HG02943 (cell line): ENCODE measurements around the gene GUCY2C.

Source experiments
- ATAC-seq: cut with Tn5 transposase; IDR thresholded peaks from one replicate; pipeline ENCODE4 v1.9.1; 2021; ENCODE audit warnings: mild to moderate bottlenecking, low read depth, moderate library complexity; ENCODE audit not compliant: unreplicated experiment

The GUCY2C gene

DNA sequence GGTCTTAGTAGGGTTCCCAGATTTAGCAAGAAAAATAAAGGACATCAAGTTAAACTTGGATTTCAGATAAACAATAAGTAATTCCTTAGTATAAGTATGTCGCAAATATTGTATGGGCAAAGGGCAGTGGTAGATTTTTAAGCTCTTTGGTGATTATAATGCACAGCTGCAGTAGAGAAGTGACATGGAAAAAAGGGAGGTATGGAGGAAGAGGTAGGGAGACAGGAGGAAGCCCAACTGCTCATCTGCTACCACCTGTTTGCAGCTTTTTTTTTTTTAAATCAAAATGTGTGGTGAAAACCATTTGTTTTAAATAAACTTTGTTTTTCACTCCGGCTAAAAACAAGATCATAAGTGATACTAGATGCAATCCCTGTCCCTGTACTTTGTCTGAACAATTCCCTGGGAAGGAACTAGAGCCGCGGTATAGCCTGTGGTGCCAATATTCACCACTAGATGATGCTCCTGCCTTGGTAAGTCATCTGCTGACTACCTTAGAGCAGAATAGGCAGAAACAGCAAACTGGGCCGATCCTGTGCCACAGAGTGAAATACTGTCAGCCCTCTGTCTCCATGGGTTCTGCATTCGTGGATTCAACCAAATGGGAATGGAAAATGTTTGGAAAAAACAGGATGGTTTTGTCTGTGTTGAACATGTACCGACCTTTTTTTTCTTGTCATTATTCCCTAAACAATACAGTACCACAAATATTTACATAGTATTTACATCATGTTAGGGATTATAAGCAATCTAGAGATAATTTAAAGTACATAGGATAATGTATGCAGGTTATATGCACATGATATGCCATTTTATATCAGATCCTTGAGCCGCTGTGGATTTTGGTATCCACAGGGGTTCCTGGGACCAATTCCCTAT, 66.3 kb downstream of the GUCY2C start:
- peak; percentile 83 for ATAC-seq

DNA sequence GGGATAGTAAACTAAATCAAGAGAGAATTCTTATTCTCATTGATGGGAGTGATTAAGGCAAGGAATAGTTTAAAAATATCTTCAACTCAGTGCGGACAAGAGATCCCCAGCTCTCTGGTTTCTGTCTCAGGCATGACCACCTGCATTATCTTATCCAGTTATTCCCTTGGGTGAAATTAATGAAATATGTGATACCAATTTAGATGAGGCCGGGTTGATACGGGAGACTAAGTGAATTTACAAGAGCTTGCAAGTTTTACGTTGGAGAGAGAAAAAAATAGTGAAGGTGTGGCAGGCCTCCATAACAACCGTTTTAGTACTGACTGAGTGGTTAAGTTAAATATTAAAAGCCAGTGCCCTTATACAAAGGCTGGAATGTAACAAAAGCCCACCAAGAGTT, 67.6 kb downstream of the GUCY2C start:
- no peak for ATAC-seq

DNA sequence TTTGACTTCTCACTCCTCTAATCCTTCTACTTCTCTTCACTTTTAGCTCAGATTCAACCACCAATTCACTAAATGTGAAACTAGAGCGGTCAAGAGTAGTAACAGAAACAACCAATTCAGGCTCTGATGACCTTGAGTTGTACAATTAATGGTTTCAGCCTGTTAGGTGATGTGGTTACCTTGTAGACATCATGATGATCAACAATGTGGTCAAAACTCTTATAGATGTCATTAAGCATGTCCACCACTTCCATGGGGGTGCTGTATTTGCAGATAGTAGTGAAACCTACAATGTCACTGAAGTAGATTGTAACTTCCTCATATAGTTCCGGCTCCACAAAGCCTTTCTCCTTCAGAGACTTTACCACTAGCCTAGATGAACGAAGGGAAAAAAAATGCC, 74.6 kb downstream of the GUCY2C start:
- no peak for ATAC-seq

DNA sequence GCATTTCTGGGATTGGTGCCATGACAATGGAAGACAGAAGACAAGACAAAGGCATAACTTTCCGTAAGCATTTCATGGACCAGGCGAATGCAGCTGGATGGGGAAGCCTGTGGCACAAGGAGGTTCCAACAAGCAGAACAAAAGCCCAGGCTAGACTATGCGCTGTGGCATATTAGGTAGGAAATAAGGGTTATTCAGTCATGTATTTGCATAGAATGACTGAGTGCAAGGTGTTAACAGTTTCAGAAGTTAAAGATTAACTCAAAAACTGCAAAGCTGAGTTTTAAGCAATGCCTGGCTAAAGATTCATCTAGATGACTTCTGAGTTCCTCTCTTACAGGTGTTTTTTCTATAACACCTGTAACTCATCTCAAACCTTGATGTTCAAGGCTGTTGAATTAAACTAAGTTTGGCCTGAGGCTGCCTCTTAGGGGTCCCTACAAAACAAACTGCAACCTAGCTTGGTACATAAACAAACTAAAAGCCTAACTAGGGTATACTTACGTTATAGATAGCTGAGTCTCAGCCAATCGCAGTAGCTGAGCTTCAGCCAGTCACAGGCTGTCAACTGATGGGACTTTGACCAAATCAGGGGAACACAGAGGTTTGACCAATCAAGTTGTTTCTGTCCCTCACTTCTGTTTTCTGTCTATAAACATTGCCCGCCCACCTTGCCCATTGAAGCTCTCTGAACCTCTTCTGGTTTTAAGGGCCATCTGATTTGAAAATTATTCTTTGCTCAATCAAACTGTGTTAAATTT, 76.5 kb downstream of the GUCY2C start:
- peak; percentile 70 for ATAC-seq

DNA sequence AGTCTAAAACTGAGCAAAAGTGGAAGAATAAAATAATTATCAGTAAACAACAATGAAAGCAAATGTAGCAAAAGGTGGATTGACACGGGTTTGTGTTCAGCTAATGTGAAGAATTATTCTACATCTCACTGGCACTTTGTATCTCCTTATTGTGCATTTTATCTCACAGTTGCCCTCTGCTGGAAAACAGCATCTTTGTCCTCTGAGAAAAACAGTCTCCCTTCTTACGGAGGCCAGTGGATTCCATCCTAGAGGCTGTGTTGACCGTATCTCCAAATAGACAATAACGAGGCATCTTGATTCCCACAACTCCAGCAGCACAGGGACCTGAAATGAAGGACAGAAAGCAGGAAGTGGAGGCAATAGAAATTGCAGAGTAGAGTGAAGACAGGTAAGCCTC, 77.4 kb downstream of the GUCY2C start:
- no peak for ATAC-seq

DNA sequence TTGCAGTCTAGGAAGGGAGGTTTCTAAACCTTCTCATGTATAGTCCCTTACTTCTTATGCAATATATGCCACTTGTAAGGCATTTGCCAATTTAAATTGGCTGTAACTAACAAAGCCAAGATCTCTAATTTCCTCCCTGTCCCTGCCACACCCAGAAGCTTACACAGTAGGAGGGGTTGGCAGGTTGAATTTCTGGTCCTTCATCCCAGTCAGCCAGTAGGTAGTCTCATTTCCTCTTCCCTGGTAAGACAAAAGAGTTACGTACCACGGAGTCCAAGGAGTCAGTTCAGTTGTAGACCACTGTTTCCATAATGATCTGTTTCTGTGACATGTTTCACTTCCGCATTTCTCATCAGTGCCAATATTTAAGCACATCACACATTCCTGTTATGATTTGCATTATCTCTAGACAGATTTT, 81.7 kb downstream of the GUCY2C start:
- ATAC-seq, result peak; percentile 37

DNA sequence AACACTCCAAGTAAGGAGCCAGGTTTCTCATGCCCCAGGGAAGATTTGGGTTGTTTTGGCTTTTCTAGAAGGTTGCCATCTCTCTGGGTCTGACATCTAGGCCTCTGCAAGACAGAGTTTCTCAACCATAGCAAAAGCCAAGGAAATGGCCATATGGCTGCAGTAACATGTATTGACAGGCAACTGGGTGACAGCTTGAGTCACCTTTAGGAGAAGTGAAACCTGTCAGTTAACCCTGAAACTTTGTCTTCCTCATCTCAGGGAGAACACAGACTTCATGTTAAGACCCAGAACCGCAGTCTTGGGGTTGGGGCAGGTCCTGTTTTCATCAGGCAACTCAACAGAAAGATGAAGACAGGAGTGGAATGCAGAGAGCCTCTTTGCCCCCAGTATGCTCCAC, 82.7 kb downstream of the GUCY2C start:
- peak; percentile 97 for ATAC-seq

DNA sequence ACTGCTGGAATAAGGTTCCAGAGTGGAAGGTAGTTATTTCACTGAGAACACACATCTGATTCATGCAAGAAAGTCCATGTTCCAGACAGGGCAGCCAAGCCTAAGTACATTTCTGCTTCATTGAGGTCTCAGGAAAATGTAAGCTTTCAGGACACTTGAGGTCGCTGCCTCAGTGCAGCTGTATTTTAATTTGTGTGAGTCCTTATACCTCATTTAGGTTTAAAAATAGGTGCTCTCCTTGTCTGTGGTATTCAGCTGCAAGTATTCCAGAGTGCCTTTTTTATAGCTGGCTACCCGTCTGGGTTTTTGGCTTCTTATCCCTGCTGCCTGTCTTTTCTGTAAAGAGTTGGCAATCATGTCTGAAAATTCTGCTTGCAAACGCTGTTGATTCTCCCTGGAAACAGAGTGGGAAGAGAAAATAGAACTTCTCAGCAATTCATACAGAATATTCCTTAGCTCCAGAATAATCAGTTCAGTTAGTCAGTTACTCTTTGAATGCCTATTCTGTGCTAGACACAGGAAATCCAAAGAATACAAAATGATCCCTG, 83.4 kb downstream of the GUCY2C start:
- no peak for ATAC-seq

DNA sequence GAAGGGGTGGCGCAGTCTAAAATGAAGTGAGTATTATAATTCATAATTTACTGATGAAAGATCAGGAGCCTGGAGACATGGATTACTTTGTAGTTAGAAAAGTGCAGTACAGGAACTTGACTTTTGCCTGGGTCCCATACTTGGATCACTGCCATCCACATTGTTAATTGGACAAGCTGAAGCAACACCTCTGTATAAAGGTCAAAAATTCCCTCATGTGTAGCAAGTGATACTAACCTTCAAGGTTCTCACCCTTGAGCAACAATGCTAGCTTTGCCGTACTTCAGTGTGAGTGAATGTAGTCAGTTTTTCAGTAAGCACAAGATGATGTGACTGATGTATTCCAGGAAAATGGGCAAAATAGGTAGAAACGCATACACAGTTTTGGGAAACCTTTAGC, 84.1 kb downstream of the GUCY2C start:
- ATAC-seq, result no peak

DNA sequence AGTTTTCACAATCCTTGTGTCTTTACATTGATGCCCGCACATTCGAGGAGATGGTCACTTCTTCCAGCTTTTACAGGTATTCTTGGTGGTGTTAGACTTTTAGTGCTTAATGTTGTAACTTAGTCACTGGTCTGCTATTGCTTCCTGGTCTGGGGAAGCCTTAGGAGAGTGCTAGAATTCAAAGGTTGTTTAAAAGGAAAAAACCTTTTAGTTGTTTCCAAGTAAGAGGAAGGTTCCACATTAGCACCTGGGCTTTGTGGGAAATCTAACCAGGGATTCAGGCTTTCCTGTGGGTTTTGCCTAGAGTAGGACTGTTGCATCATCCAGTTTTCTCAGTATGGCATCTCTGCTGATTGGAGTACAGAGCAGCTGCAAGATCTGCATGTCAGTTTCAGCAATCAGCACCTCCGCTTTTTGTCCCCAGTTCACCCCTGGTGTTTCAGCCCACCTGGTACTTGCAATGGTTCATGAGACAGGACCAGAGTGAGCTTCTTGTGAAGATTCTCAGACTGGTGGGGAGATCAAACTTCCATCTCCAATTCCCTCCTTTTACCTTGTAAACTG, 84.7 kb downstream of the GUCY2C start:
- ATAC-seq, result no peak

DNA sequence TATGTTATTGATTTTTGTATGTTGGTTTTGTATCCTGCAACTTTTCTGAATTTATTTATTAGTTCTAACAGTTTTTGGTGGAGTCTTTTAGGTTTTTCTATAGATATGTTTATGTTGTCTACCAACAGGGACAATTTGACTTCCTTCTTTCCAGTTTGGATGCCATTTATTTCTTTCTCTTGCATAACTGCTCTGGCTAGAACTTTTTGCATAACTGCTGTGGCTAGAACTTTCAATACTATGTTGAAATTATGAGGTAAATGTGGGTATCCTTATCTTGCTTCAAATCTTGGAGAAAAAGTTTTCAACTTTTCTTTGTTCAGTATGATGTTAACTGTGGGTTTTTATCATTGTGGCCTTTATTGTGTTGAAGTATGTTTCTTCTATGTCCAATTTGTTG, 88.8 kb downstream of the GUCY2C start:
- no peak for ATAC-seq

DNA sequence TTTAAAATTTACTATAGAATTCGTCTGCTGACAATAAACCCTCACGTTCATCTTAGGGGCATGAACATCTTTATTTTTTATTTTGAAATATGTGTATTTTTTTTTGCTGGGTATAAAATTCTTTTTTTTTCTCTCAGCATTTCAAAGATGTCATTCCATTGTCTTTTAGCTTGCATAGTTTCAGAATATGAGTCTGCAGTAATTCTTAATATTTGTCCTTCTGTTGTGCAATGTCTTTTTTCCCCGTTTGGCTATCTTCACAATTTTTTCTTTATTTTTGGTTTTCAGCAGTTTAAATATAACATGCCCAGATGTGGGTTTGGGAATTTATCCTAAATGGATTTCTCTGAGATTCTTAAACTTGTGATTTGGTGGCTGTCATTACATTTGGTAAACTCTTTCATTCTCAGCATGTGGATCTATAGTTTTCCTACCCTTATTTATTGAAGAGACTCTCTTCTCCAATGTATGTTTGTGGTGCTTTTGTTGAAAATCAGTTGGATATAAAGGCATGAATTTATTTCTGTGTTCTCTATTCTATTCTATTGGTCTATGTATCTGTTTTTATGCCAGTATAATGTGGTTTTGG, 90.9 kb downstream of the GUCY2C start:
- ATAC-seq, result no peak

DNA sequence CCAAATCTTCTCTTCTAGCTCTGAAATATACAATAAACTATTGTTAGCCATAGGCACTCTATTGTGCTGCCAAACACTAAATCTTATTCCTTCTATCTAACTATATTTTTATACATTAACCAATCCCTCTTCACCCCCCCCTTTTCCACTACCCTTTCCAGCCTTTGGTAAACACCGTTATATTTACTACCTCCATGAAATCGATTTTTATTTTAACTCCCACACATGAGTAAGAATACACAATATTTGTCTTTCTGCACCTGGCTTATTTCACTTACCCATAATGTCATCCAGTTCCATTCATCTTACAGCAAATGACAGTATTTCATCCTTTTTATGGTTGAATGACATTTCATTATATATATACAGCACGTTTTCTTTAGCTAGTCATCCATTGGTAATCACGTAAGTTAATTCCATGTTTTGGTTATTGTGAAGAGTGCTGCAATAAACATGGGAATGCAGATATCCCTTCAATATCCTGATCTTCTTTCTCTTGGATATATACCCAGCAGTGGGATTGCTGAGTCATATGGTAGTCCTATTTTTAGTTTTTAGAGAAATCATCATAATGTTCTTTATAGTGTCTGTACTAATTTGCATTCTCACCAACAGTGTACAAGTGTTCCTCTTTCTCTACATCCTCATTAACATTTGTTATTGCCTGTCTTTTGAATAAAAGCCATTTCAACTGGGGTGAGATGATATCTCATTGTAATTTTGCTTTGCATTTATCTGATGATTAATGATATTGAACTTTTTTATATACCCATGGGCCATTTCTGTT, 94.5 kb downstream of the GUCY2C start:
- ATAC-seq, result no peak

DNA sequence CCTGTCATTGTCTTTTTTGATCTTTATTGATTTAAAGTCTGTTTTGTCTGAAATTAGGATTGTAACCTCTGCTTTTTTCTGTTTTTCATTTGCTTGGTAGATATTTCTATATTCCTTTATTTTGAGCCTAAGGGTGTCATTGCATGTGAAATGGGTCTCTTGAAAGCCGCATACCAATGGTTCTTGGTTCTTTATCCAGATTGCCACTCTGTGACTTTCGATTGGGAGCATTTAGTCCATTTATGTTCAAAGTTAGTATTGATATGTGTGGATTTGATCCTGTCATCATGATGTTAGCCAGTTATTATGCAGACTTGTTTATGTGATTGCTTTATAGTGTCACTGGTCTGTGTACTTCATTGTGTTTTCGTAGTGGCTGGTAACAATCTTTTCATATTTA, 98.9 kb downstream of the GUCY2C start:
- no peak for ATAC-seq

DNA sequence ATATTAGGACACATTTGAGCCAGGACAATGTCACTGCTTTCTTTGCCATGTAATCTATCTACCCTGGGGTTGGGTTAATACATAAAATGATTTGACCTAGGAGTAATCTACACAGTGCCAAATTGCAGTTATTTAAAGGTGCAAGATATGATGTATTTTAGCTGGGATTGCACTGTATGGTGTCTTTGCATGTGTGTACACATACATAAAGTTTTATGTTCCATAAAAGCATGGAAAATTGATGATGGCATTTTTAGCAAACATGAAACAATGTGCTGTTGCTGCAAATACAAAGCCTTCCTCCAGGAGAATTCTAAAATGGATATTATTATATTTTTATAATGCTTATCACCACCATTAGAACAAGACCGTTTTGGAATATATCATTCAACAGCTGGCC, 104.7 kb downstream of the GUCY2C start:
- ATAC-seq, result no peak

DNA sequence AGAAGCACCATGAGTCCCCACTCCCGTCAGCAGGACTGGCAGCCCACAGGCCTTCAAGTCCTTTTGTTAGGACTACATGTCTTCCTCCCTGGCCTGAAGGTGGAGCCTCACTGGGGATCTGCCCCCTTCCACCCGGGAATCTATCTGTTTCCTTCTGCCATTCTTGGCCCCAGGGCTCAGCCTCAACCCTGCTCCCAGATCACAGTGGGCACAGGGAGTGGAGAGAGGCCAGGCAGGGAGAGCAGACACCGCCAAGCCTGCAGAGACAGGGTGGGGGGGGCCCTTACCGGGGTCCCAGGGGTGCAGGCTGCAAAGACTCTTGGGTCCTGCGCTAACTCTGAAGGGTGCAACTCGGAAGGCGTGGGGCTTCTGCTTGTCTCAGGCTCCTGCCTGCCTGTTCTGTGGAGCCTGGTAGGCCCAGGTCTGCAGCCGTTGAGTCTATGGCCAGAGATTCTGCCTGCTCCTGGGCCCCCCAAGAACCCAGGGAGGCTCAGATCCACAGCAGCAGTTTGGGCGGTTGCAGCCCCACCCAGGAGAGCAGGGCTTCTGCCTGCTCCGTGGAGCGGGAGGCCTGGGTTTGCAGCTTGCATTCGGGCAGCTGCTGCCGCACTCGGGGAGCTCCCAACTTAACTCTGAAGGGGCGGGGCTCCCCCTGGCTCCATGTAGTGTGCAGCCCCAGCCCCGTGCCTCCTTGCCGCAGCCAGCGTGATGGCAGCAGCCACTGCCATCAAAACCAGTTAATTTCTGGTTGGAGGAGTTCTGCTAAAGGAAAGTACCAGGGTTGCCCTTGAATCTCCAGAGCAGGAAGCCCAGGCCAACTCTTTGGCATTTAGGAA, 107.0 kb downstream of the GUCY2C start:
- no peak for ATAC-seq

DNA sequence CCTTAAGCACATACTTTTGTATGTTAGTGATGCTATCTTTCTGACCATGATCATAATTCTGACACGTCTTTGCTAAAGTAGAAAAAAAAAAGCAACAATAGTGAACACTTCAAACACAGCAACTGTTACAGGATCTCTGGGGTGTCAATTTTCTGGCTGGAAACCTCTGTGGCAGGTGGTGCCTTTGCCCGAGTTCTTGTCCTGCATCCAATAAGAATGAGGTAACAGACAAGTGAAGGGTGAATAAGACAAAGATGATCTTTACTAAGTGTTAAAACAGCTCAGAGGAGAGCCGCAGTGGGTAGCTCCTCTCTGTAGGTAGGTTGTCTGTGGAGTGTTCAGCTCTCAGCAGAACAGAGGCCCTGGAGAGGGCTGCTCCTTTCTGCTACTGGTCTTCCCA, 107.8 kb downstream of the GUCY2C start:
- no peak for ATAC-seq

DNA sequence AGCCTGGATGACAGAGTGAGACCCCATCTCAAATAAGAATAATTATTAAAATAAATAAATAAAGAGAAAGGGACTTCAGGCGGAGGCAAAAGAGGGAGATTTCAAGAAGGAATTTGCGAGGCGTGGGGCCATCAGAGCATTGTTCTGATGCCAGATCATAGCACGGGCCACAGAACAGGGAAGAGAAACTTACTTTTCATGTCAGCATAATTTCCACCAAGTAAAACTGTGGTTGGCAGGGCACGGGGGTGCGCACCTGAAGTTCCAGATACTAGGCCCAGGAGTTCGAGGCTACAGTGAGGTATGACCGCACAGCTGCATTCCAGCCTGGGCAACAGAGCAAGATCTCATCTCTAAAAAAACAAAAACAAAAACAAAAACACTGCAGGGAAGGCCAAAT, 117.8 kb downstream of the GUCY2C start:
- ATAC-seq, result no peak

DNA sequence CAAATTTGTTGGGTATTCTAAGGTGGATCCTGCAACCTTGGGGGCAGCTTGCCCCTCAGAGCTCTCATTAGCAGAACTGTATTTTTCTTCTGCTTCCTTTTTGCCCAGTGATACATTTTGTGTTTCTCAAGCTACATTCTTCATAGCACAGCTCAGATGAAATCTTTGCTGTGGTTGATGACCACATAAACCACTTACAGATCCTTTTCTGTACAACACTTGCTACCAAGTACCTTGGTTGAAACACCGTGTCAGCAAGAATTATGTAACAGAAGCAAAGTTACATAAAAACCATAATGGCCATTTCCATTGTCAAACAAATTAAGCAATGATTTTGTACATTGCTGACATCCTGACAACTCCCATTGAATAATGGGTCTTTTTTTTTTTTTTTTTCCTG, 119.1 kb downstream of the GUCY2C start:
- ATAC-seq, result no peak
